ENCODE results near the gene FCMR. TPM values are rescaled to one million over a fixed set of nuclear protein-coding genes. Genes with fewer than 3 reads are reported as not detected.

FCMR gene
- total RNA-seq, 1 donor from 2014 or later: not detected

DNA sequence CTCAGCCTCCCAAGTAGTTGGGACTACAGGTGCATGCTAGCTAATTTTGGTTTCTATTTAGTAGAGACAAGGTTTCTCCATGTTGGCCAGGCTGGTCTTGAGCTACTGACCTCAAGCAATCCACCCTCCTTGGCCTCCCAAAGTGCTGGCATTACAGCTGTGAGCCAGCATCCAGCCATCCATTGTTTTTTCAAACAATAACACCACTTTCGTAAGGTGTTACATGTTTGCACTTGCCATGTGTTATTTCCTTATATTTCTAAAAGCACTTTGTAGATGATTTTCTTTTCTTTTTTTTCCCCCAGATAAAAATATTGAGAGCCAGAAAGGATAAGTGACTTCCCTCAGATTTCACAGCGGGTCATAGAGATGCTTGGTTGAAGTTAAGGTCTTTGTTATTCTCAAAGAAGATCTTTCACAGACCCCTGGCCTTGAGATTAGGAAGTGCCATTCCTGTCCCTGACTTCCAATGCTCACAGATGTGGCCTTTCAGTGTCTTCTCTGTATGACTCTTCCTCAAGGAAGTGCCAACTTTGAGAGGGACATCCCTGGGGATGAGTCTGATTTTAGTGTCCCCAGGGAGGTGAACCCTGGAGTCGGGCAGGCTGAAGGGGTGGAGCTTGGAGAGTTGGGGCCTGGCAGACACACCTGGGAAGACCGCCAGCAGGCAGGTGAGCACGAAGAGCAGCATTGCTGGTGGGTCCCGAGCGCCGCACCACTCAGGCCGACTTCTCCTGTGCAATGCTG, 18.3 kb upstream of the FCMR start:
- no peak for FAIRE-seq
- H3K4me3 ChIP-seq (ENCODE audit: low read depth, low read length): no peak overlapping the region
- H3K27me3 ChIP-seq (ENCODE audit: control insufficient read depth, insufficient read depth, low read length): no peaks in the 10 kb centered on the region
- peak; percentile 76 for DNase-seq (ENCODE audit: low read depth)
- TF ChIP-seq, protein P1, sequence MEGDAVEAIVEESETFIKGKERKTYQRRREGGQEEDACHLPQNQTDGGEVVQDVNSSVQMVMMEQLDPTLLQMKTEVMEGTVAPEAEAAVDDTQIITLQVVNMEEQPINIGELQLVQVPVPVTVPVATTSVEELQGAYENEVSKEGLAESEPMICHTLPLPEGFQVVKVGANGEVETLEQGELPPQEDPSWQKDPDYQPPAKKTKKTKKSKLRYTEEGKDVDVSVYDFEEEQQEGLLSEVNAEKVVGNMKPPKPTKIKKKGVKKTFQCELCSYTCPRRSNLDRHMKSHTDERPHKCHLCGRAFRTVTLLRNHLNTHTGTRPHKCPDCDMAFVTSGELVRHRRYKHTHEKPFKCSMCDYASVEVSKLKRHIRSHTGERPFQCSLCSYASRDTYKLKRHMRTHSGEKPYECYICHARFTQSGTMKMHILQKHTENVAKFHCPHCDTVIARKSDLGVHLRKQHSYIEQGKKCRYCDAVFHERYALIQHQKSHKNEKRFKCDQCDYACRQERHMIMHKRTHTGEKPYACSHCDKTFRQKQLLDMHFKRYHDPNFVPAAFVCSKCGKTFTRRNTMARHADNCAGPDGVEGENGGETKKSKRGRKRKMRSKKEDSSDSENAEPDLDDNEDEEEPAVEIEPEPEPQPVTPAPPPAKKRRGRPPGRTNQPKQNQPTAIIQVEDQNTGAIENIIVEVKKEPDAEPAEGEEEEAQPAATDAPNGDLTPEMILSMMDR (IDR thresholded peaks at IDR 0.05; ENCODE audit: insufficient read depth, low read length, severe bottlenecking): no peak
- no peaks in the 10 kb centered on the region for H3K36me3 ChIP-seq (ENCODE audit: control insufficient read depth, insufficient read depth, low read length)

DNA sequence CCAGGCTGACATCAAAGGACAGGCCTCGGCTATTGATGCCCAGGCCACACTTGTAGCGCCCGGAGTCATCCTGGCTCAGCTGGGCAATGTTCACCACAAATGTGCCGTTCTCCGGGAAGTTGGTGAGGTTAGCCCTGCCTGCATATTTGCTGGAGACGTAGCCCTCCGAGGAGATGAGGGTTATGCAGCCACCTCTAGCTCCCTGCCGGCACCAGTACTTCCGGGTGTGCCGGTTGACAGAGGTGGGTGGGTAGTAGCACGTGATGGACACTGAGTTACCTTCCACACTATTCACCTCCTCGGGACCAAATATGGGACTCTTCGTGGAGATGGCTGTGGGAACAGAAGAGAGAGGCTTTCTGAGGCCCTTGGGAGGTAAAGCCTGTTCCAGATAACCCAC, 17.4 kb upstream of the FCMR start:
- Histone ChIP-seq H3K27me3 (ENCODE audit: control insufficient read depth, insufficient read depth, low read length) (no peaks in the 10 kb centered on the region), H3K36me3 (ENCODE audit: control insufficient read depth, insufficient read depth, low read length) (no peaks in the 10 kb centered on the region), H3K4me3 (ENCODE audit: low read depth, low read length) (no peak overlapping the region)
- TF ChIP-seq, protein P1 (IDR thresholded peaks at IDR 0.05; ENCODE audit: insufficient read depth, low read length, severe bottlenecking): no peak
- DNase-seq (ENCODE audit: low read depth) (no peak), FAIRE-seq (no peak)

DNA sequence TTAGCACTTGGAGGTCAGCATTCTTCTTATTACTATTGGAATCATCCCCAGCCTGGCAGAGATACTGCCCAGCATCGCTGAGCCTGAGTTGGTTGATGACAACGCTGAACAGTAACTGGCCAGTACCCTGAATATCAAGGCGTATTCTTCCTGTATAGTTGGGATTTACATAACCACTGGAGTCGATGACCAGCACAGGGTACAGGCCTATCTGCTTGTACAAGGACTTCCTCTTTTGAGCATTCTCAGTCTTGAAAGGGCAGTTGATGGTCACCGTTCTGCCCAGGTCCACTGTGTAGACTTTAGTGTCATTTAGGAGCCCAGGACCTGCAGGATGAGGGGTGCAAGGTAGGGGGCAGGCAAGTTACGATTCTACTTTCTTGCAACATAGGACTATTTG, 15.7 kb upstream of the FCMR start:
- no peak overlapping the region for H3K4me3 ChIP-seq (ENCODE audit: low read depth, low read length)
- DNase-seq (ENCODE audit: low read depth) (no peak), FAIRE-seq (no peak)
- TF ChIP-seq, protein P1 (IDR thresholded peaks at IDR 0.05; ENCODE audit: insufficient read depth, low read length, severe bottlenecking): no peak
- no peaks in the 10 kb centered on the region for H3K27me3 ChIP-seq (ENCODE audit: control insufficient read depth, insufficient read depth, low read length)
- H3K36me3 ChIP-seq (ENCODE audit: control insufficient read depth, insufficient read depth, low read length): no peaks in the 10 kb centered on the region

DNA sequence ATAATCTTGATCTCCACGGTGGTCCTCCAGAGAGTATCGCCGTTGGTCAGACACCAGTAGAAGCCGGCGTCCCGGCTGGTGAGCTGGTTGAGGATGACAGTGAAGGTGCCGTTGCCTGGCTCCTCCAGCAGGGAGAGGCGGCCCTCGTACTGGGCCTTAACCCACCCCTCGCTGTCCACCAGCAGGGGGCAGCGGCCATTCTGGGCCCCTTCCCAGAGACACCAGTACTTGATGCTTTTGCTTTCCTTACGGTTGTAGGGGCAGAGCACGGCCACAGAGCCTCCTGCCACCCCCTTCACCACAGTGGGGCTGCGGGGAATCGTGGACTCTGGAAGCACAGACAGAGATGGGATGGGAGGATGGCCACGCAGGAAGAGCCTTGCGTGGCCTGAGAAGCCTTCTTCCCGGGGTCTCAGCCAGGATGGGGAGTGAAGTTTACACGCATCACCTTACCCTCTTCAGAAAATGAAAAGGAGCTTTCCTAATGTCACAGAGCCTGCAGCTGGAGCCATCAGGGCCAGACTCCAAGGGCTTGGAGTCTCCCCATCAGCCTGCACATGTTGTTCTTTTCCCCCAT, 13.8 kb upstream of the FCMR start:
- FAIRE-seq (no peak), DNase-seq (ENCODE audit: low read depth) (no peak)
- no peaks in the 10 kb centered on the region for H3K27me3 ChIP-seq (ENCODE audit: control insufficient read depth, insufficient read depth, low read length)
- TF ChIP-seq, protein P1 (IDR thresholded peaks at IDR 0.05; ENCODE audit: insufficient read depth, low read length, severe bottlenecking): peak; percentile 22
- no peak overlapping the region for H3K4me3 ChIP-seq (ENCODE audit: low read depth, low read length)
- H3K36me3 ChIP-seq (ENCODE audit: control insufficient read depth, insufficient read depth, low read length): no peaks in the 10 kb centered on the region

DNA sequence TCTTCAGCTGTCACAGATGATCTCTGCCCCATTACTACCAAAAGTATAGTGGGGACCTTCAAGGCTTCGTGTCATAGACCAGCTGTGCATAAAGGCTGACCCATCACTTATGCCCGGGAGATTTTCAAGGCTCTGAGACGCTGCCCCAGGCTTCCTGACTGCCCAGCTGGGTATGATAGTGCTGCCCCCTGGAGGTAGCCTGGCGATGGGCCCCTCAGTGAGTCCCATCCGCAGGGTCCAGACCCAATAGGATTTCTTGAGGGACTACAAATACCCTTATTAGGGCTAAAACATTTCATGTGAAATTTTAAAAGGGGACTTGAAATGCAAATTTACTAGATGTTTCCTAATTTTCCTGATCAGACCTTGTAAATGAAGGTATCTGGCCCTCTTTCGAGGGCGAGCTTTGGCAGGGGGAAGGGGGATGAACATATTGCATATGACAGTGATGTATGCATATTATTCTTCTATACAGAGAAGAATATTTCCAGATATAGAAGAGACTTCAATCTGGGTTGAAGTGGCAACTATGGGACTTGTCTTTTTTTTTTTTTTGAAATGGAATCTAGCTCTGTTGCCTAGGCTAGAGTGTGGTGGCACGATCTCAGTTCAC, 11.7 kb upstream of the FCMR start:
- TF ChIP-seq, protein P1 (IDR thresholded peaks at IDR 0.05; ENCODE audit: insufficient read depth, low read length, severe bottlenecking): peak; percentile 41
- Histone ChIP-seq H3K4me3 (ENCODE audit: low read depth, low read length) (no peak overlapping the region), H3K27me3 (ENCODE audit: control insufficient read depth, insufficient read depth, low read length) (no peaks in the 10 kb centered on the region), H3K36me3 (ENCODE audit: control insufficient read depth, insufficient read depth, low read length) (no peaks in the 10 kb centered on the region)
- no peak for FAIRE-seq
- DNase-seq (ENCODE audit: low read depth): no peak
